SK-N-SH treated with all-trans-retinoic acid at 6 μM for 48 hours (cell line): ENCODE results near the gene SPRY1.

Experiments
- ATAC-seq: fragments of 200-7000 bp; cut with Tn5 transposase; 3 replicates; pipeline ENCODE4 v1.9.1; 2020; ENCODE audit warnings: mild to moderate bottlenecking, moderate library complexity
- BACH2 ChIP-seq: fragments of 250-450 bp; sonication (Bioruptor Pico); IDR thresholded peaks from 2 replicates; pipeline ENCODE4 v1.9.0; 2021; ENCODE audit warnings: mild to moderate bottlenecking, borderline replicate concordance
- CSDC2 ChIP-seq: fragments of 250-450 bp; sonication (Bioruptor Pico); IDR thresholded peaks from 2 replicates; pipeline ENCODE4 v1.5.0; 2020; ENCODE audit warnings: mild to moderate bottlenecking, moderate library complexity
- ESRRG ChIP-seq: fragments of 250-450 bp; sonication (Bioruptor Pico); IDR thresholded peaks from 2 replicates; pipeline ENCODE4 v1.6.1; 2021; ENCODE audit warnings: mild to moderate bottlenecking
- OSR1 ChIP-seq: fragments of 250-450 bp; sonication (Bioruptor Pico); IDR thresholded peaks from 2 replicates; pipeline ENCODE4 v1.8.0; 2022; ENCODE audit warnings: moderate library complexity, mild to moderate bottlenecking, inconsistent platforms
- RARB ChIP-seq: fragments of 250-450 bp; sonication (Bioruptor Pico); IDR thresholded peaks from 2 replicates; pipeline ENCODE4 v1.8.0; 2021; ENCODE audit warnings: mild to moderate bottlenecking, moderate library complexity
- SNAI2 ChIP-seq: fragments of 250-450 bp; sonication (Bioruptor Pico); IDR thresholded peaks from 2 replicates; pipeline ENCODE4 v1.5.0; 2020; ENCODE audit warnings: mild to moderate bottlenecking, moderate library complexity
- TCF4 ChIP-seq: fragments of 250-450 bp; sonication (Bioruptor Pico); IDR thresholded peaks from 2 replicates; pipeline ENCODE4 v1.8.0; 2021; ENCODE audit warnings: mild to moderate bottlenecking, moderate library complexity, borderline replicate concordance
- TOX ChIP-seq: fragments of 250-450 bp; sonication (Bioruptor Pico); IDR thresholded peaks from 2 replicates; pipeline ENCODE4 v1.8.0; 2021; ENCODE audit warnings: mild to moderate bottlenecking, moderate library complexity, borderline replicate concordance
- ZC3H10 ChIP-seq: fragments of 250-450 bp; sonication (Bioruptor Pico); IDR thresholded peaks from 2 replicates; pipeline ENCODE4 v1.5.1; 2021; ENCODE audit warnings: mild to moderate bottlenecking, moderate library complexity
- ZFP3 ChIP-seq: fragments of 250-450 bp; sonication (Bioruptor Pico); IDR thresholded peaks from 2 replicates; pipeline ENCODE4 v1.5.0; 2020; ENCODE audit warnings: mild to moderate bottlenecking, moderate library complexity
- ZFP30 ChIP-seq: fragments of 450-650 bp; formaldehyde crosslinking; IDR thresholded peaks from 2 replicates; pipeline ENCODE4 v1.5.0; 2022; ENCODE audit warnings: mild to moderate bottlenecking, moderate library complexity
- ZNF565 ChIP-seq: fragments of 450-650 bp; formaldehyde crosslinking; conservative IDR thresholded peaks from 2 replicates; pipeline ENCODE4 v1.5.0; 2020; ENCODE audit warnings: low read depth, mild to moderate bottlenecking, moderate library complexity
- ZNF70 ChIP-seq: fragments of 450-650 bp; formaldehyde crosslinking; IDR thresholded peaks from 2 replicates; pipeline ENCODE4 v1.5.0; 2020; ENCODE audit warnings: mild to moderate bottlenecking, moderate library complexity
- TF ChIP-seq, protein P1 (sequence below): fragments of 250-450 bp; sonication (Bioruptor Pico); IDR thresholded peaks from 2 replicates; pipeline ENCODE4 v1.5.1; 2020; ENCODE audit warnings: low read depth, mild to moderate bottlenecking, moderate library complexity
- TF ChIP-seq, protein P2 (sequence below): fragments of 250-450 bp; sonication (Bioruptor Pico); IDR thresholded peaks from 2 replicates; pipeline ENCODE4 v1.8.0; 2020; ENCODE audit warnings: mild to moderate bottlenecking, moderate library complexity, borderline replicate concordance
- TF ChIP-seq, protein P3 (sequence below): fragments of 250-450 bp; sonication (Bioruptor Pico); IDR thresholded peaks from 2 replicates; pipeline ENCODE4 v1.5.1; 2021; ENCODE audit warnings: mild to moderate bottlenecking, moderate library complexity
- TF ChIP-seq, protein P4 (sequence below): fragments of 250-450 bp; sonication (Bioruptor Pico); IDR thresholded peaks from 2 replicates; pipeline ENCODE4 v1.8.0; 2021; ENCODE audit warnings: low read depth, mild to moderate bottlenecking, moderate library complexity, borderline replicate concordance
- TF ChIP-seq, protein P5 (sequence below): fragments of 250-450 bp; sonication (Bioruptor Pico); IDR thresholded peaks from 2 replicates; pipeline ENCODE4 v1.5.0; 2020; ENCODE audit warnings: mild to moderate bottlenecking, moderate library complexity

SPRY1 gene

DNA sequence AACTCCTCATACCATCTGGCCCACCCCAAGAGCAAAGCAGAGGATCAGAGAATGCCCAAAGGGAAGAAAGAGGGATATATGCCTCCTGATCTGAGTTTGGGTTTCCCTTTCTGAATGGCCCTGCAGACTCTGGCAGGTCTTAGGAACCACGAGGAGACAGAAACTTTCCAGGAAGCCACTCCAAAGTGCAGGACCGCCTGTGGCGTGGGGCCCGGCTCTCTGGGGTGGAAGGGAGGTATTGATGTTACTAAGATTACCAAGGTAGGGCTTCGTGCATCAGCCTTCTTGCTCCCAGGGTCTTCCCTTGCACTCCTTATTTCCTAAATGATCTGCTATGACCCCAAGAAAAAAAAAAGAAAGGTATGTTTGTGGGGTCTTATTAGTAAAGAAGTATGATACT, 41.9 kb upstream of the SPRY1 start:
- TF ChIP-seq CSDC2 (CRISPR knock-in tag) (no peak), RARB (no peak), ZC3H10 (no peak), SNAI2 (no peak)
- TF ChIP-seq, protein P1, sequence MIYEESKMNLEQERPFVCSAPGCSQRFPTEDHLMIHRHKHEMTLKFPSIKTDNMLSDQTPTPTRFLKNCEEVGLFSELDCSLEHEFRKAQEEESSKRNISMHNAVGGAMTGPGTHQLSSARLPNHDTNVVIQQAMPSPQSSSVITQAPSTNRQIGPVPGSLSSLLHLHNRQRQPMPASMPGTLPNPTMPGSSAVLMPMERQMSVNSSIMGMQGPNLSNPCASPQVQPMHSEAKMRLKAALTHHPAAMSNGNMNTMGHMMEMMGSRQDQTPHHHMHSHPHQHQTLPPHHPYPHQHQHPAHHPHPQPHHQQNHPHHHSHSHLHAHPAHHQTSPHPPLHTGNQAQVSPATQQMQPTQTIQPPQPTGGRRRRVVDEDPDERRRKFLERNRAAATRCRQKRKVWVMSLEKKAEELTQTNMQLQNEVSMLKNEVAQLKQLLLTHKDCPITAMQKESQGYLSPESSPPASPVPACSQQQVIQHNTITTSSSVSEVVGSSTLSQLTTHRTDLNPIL (CRISPR knock-in tag) = no peak
- TF ChIP-seq, protein P2, sequence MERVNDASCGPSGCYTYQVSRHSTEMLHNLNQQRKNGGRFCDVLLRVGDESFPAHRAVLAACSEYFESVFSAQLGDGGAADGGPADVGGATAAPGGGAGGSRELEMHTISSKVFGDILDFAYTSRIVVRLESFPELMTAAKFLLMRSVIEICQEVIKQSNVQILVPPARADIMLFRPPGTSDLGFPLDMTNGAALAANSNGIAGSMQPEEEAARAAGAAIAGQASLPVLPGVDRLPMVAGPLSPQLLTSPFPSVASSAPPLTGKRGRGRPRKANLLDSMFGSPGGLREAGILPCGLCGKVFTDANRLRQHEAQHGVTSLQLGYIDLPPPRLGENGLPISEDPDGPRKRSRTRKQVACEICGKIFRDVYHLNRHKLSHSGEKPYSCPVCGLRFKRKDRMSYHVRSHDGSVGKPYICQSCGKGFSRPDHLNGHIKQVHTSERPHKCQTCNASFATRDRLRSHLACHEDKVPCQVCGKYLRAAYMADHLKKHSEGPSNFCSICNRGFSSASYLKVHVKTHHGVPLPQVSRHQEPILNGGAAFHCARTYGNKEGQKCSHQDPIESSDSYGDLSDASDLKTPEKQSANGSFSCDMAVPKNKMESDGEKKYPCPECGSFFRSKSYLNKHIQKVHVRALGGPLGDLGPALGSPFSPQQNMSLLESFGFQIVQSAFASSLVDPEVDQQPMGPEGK = no peak

DNA sequence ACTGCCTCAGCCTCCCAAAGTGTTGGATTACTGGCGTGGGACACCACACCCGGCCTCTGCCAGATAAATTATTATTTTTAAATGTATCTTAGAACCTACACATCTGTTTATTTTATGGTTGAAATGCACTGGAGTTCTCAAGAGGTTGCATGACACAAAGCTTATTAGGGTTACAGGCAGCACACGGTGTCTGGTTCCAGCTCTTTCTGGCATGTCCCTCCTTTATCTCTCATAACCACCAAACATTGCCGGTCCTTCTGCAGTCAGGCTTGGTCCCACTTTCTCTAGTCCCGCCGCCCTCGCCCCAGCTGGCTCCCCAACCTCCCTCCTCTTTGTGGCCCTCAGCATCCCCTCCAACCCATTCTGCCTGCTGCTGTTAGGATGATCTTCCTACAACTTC, 39.7 kb upstream of the SPRY1 start:
- ATAC-seq = no peak

More for the DNA sequence above, 41.9 kb upstream of the SPRY1 start:
- no peak for ATAC-seq

DNA sequence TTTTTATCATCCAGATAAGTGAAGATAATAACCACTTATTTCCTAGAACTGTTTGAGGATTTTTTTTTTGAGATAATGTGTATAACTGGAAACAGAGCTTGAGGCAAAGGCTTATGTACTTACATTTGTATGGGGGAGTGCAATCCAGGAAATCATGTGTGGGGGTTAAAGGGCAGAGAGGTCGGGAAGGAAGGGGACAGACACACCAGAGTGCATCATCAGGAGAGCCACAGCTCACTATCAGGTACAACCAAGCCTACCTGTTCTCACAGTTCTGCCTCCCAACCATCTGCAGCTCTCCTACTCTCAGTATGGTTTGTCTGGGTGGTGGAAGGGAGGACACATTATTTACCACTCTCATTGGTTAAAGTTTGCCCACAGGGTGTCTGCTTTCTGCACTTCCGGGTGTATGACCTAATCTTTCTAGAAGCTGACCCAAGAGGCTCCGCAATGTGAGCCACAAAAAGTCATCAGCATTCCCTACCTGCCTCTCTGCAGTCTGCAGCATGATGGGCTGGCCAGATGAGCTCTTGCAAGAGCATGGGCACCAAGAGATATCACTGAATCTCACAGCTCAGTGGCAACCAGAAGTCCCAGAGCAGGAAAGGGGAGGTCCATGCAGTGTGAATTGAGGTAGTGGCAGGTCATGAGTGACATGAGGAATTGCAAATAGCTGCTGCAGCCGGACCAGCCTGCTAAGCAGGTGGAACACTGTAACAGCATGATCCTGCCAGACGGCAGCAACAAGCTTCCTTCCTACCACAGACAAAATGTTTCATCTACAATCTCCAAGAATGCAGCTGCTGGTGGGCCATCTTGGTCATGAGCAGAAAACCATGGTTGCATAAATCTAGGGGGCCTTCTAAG, 36.9 kb upstream of the SPRY1 start:
- TF ChIP-seq TCF4 (CRISPR knock-in tag) (no peak), ESRRG (CRISPR knock-in tag) (no peak), ZNF565 (CRISPR knock-in tag) (no peak), ZNF70 (CRISPR knock-in tag) (no peak)
- TF ChIP-seq, protein P3, sequence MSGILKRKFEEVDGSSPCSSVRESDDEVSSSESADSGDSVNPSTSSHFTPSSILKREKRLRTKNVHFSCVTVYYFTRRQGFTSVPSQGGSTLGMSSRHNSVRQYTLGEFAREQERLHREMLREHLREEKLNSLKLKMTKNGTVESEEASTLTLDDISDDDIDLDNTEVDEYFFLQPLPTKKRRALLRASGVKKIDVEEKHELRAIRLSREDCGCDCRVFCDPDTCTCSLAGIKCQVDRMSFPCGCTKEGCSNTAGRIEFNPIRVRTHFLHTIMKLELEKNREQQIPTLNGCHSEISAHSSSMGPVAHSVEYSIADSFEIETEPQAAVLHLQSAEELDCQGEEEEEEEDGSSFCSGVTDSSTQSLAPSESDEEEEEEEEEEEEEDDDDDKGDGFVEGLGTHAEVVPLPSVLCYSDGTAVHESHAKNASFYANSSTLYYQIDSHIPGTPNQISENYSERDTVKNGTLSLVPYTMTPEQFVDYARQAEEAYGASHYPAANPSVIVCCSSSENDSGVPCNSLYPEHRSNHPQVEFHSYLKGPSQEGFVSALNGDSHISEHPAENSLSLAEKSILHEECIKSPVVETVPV (CRISPR knock-in tag) = no peak
- TF ChIP-seq, all 23 proteins: peak for 0
- ATAC-seq = no peak

More for the DNA sequence above, 39.7 kb upstream of the SPRY1 start:
- TF ChIP-seq, protein P2 = no peak
- no peak for TF ChIP-seq TOX (CRISPR knock-in tag)
- no peak for TF ChIP-seq ZC3H10
- TF ChIP-seq ESRRG (CRISPR knock-in tag) = no peak
- TF ChIP-seq, all 23 proteins: peak for 0

DNA sequence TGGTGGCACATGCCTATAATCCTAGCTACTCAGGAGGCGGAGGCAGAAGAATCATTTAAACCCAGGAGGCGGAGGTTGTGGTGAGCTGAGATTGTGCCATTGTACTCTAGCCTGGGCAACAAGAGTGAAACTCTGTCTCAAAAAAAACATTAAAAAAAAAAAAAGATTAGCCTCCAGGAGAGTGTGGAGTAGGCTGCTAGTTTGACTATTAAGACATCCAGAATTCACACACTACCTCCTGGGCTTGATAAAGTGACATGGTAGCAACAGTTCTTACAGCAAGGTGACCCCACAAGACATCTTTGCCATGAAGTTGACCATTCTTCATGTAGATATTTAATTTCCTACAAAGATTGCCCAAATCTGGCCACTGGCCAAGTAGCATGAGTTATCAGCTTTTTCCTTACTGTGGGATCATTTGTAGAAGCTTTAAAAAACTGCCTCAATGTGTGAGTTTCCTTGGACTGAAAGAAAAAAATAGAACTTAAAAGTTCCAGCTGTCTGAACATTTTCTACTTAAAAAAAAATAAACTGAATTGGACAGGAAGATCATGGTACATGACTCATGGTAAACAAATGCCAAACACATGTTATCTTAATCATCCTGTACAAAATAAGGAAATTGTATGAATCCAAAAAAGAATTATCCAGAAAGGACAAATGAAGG, 35.3 kb upstream of the SPRY1 start:
- ATAC-seq = peak; percentile 75
- TF ChIP-seq, protein P3 (CRISPR knock-in tag) = no peak
- TF ChIP-seq CSDC2 (CRISPR knock-in tag) = no peak

DNA sequence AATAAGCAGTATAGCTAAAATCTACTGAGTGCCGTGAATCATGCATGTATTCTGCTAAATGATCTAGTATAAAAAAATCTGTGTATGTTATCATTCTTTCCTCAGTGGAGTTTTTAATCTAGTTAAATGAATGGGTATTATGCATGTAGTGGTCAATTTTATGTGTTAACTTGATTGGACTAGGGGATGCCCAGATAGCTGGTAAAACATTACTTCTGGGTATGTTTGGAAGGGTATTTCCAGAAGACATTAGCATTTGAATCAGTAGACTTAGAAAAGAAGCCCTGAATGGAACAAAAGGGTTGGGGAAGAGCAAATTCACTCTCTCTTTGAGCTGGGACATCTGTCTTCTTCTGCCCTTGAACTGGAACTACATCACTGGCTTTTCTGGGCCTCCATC, 34.5 kb upstream of the SPRY1 start:
- ATAC-seq = no peak
- TF ChIP-seq TCF4 (CRISPR knock-in tag) = no peak
- TF ChIP-seq ZFP30 (CRISPR knock-in tag) = no peak
- no peak for TF ChIP-seq ZFP3 (CRISPR knock-in tag)
- TF ChIP-seq CSDC2 (CRISPR knock-in tag) = no peak
- no peak for TF ChIP-seq ZNF565 (CRISPR knock-in tag)
- TF ChIP-seq, protein P4, sequence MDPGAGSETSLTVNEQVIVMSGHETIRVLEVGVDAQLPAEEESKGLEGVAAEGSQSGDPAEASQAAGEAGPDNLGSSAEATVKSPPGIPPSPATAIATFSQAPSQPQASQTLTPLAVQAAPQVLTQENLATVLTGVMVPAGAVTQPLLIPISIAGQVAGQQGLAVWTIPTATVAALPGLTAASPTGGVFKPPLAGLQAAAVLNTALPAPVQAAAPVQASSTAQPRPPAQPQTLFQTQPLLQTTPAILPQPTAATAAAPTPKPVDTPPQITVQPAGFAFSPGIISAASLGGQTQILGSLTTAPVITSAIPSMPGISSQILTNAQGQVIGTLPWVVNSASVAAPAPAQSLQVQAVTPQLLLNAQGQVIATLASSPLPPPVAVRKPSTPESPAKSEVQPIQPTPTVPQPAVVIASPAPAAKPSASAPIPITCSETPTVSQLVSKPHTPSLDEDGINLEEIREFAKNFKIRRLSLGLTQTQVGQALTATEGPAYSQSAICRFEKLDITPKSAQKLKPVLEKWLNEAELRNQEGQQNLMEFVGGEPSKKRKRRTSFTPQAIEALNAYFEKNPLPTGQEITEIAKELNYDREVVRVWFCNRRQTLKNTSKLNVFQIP (CRISPR knock-in tag) = no peak
- TF ChIP-seq OSR1 = no peak
- TF ChIP-seq, protein P5, sequence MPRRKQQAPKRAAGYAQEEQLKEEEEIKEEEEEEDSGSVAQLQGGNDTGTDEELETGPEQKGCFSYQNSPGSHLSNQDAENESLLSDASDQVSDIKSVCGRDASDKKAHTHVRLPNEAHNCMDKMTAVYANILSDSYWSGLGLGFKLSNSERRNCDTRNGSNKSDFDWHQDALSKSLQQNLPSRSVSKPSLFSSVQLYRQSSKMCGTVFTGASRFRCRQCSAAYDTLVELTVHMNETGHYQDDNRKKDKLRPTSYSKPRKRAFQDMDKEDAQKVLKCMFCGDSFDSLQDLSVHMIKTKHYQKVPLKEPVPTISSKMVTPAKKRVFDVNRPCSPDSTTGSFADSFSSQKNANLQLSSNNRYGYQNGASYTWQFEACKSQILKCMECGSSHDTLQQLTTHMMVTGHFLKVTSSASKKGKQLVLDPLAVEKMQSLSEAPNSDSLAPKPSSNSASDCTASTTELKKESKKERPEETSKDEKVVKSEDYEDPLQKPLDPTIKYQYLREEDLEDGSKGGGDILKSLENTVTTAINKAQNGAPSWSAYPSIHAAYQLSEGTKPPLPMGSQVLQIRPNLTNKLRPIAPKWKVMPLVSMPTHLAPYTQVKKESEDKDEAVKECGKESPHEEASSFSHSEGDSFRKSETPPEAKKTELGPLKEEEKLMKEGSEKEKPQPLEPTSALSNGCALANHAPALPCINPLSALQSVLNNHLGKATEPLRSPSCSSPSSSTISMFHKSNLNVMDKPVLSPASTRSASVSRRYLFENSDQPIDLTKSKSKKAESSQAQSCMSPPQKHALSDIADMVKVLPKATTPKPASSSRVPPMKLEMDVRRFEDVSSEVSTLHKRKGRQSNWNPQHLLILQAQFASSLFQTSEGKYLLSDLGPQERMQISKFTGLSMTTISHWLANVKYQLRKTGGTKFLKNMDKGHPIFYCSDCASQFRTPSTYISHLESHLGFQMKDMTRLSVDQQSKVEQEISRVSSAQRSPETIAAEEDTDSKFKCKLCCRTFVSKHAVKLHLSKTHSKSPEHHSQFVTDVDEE (CRISPR knock-in tag) = no peak
- no peak for TF ChIP-seq ZC3H10
- no peak for TF ChIP-seq BACH2
- no peak for TF ChIP-seq TOX (CRISPR knock-in tag)
